ENCODE results near the gene ZC2HC1B.

DNA sequence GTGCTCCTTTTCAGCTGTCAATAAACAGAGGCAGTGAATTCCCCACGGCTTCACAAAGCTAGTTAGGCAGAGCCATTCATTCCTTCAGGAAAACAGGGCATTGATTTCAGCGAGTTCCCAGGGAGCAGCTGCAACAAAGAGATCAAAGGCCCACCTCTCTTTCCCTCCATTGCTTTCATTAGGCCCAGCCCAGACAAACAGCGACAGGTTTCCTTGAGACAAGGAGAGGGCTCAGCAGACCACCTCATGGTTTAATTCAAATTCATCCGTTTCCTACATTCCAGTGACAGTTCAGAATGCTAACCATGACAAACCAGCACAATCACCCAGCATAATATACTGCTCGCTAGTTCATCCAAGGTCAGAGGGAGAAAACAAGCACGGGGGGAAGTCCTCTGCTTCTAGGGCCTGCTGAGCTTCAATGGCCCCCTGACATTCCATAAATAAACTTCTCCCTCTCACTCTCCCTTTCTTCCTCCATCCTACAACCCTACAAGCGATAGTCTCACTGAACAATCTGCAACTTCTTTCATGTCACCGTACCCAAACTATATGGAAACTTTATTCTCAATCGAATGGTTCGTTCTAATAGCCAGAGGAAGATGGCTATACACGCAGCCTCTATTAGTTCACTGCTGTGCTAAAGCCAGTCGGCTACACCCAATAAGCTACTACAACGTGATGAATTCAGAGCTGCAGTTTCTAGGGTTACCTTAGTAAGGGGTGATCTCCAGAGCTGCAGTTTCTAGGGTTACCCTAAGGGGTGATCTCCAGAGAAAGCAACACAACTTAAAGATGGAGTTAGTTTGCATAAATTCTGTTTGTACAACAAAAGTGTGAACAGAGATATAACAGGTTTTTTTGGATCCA, 109.1 kb downstream of the ZC2HC1B start:
- TF ChIP-seq, protein P1, sequence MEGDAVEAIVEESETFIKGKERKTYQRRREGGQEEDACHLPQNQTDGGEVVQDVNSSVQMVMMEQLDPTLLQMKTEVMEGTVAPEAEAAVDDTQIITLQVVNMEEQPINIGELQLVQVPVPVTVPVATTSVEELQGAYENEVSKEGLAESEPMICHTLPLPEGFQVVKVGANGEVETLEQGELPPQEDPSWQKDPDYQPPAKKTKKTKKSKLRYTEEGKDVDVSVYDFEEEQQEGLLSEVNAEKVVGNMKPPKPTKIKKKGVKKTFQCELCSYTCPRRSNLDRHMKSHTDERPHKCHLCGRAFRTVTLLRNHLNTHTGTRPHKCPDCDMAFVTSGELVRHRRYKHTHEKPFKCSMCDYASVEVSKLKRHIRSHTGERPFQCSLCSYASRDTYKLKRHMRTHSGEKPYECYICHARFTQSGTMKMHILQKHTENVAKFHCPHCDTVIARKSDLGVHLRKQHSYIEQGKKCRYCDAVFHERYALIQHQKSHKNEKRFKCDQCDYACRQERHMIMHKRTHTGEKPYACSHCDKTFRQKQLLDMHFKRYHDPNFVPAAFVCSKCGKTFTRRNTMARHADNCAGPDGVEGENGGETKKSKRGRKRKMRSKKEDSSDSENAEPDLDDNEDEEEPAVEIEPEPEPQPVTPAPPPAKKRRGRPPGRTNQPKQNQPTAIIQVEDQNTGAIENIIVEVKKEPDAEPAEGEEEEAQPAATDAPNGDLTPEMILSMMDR (conservative IDR thresholded peaks at IDR 0.05 in 1 of 2, IDR thresholded peaks at IDR 0.05 in 1 of 2; ENCODE audit: extremely low read depth in 1 of 2, insufficient read depth in 1 of 2, low read depth in 1 of 2, low read length in 2 of 2) = no peak
- TF ChIP-seq EZH2 (IDR thresholded peaks at IDR 0.05; ENCODE audit: borderline replicate concordance, low read length) = no peak
